ENCODE results near the gene TEAD1. TPM values are rescaled to one million over a fixed set of nuclear protein-coding genes. Genes with fewer than 3 reads are reported as not detected.
"Not testable (repeated sequence)": the region's sequence is repeated elsewhere in the genome, so short reads cannot be mapped to it uniquely, and the experiment has no call there.

The TEAD1 gene
- total RNA-seq, 1 donor from 2014 or later: 20.0 TPM

- DNase-seq (ENCODE audit: low read depth, low spot score): no peak
These were observed 185.8 kb downstream of the TEAD1 start for GRCh38 chr11:12859872-12860657.

- no peak for DNase-seq (ENCODE audit: low read depth, low spot score)
These were observed 186.6 kb downstream of the TEAD1 start for GRCh38 chr11:12860827-12861226.

- no peak for DNase-seq (ENCODE audit: low read depth, low spot score)
These were observed 188.7 kb downstream of the TEAD1 start for GRCh38 chr11:12862696-12863469.

- DNase-seq (ENCODE audit: low read depth, low spot score): no peak
These were observed 189.4 kb downstream of the TEAD1 start for GRCh38 chr11:12863605-12864121.

GRCh38 chr11:12864316-12865156 lies 190.3 kb downstream of the TEAD1 start:
- peak; percentile 92 for DNase-seq (ENCODE audit: low read depth, low spot score)

- DNase-seq (ENCODE audit: low read depth, low spot score): no peak
These were observed 191.8 kb downstream of the TEAD1 start for GRCh38 chr11:12865863-12866595.

- no peak for DNase-seq (ENCODE audit: low read depth, low spot score)
These were observed 193.3 kb downstream of the TEAD1 start for GRCh38 chr11:12867531-12867930.

GRCh38 chr11:12868315-12869073 lies 194.3 kb downstream of the TEAD1 start:
- DNase-seq (ENCODE audit: low read depth, low spot score): no peak

GRCh38 chr11:12871241-12871640 lies 197.0 kb downstream of the TEAD1 start:
- DNase-seq (ENCODE audit: low read depth, low spot score): no peak

- DNase-seq (ENCODE audit: low read depth, low spot score): no peak
These were observed 197.6 kb downstream of the TEAD1 start for GRCh38 chr11:12871788-12872321.

GRCh38 chr11:12876340-12876739 lies 202.1 kb downstream of the TEAD1 start:
- DNase-seq (ENCODE audit: low read depth, low spot score): no peak

- DNase-seq (ENCODE audit: low read depth, low spot score): no peak
These were observed 202.8 kb downstream of the TEAD1 start for GRCh38 chr11:12876988-12877387.

- not testable (repeated sequence) for DNase-seq (ENCODE audit: low read depth, low spot score)
These were observed 203.3 kb downstream of the TEAD1 start for GRCh38 chr11:12877508-12877907.

GRCh38 chr11:12880327-12880726 lies 206.1 kb downstream of the TEAD1 start:
- no peak for DNase-seq (ENCODE audit: low read depth, low spot score)

- DNase-seq (ENCODE audit: low read depth, low spot score): no peak
These were observed 208.4 kb downstream of the TEAD1 start for GRCh38 chr11:12882670-12883069.

- DNase-seq (ENCODE audit: low read depth, low spot score): no peak
These were observed 210.6 kb downstream of the TEAD1 start for GRCh38 chr11:12884751-12885318.

- no peak for DNase-seq (ENCODE audit: low read depth, low spot score)
These were observed 211.6 kb downstream of the TEAD1 start for GRCh38 chr11:12885717-12886239.

- DNase-seq (ENCODE audit: low read depth, low spot score): no peak
These were observed 212.3 kb downstream of the TEAD1 start for GRCh38 chr11:12886508-12886907.

- DNase-seq (ENCODE audit: low read depth, low spot score): peak; percentile 72
These were observed 214.4 kb downstream of the TEAD1 start for GRCh38 chr11:12888525-12889158.
